GM18951 (cell line): ENCODE results near the gene SELENOP.

Source experiments
- POLR2A ChIP-seq: IDR thresholded peaks from 4 replicates; pipeline ENCODE4 v1.6.1; 2011; ENCODE audit warnings: mild to moderate bottlenecking; ENCODE audit not compliant: insufficient read length, insufficient read depth; ENCODE audit errors: extremely low read depth
- in situ Hi-C: fragments of 300-500 bp; cut with MboI; formaldehyde crosslinking; loops from one replicate; pipeline ENCODE4 v1.12.0; 2022; ENCODE audit warnings: low sequenced_read_pairs, mixed read lengths, inconsistent platforms; ENCODE audit not compliant: unreplicated experiment

SELENOP gene

DNA sequence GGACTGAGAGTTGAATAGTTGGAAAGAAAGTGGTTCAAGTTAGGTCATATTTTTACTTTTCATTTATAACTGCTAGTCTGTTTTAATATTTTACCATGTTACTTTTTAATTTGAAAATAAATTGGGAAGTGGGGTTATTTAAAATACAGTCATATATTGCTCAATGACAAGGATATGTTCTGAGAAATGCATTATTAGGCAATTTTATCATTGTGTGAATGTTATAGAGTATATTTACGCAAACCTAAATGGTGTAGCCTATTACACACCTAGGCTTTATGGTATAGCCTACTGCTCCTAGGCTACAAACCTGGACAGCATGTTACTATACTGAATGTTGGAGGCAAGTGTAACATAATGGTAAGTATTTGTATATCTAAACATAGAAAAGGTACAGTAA lies 49.9 kb downstream of the SELENOP start:
- no peak for TF ChIP-seq POLR2A
- in situ Hi-C loops: loop anchor here (25.0 kb wide), 1 partner anchor 899 kb away; the partner anchor contains the start of gene OXCT1

DNA sequence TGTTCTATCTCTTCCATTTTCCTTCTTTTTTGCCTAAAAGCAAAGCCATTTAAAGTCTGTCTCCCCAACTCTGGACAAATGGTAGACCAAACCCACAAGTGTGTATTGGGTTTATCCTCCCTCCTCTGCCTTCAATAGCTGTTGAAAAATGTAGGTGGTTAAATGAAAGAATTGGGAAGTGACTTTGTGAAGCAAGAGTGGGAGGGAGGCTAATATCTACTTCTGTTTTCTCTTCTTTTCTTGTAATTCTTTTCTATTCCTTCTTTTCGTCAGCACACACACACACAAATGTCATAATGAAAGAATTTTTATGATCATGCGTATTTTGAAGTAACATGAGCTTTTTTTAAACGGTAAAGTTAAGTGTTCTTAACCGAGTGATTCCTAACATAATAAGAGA lies 51.3 kb downstream of the SELENOP start:
- TF ChIP-seq POLR2A: no peak
- in situ Hi-C loops: loop anchor here (25.0 kb wide), 1 partner anchor 898 kb away; the partner anchor contains the start of gene OXCT1

- in situ Hi-C loops: loop anchor here (25.0 kb wide), 1 partner anchor 897 kb away; the partner anchor contains the start of gene OXCT1
- no peak for TF ChIP-seq POLR2A
Measured at GRCh38 chr5:42759456-42759855, 52.2 kb downstream of the SELENOP start.

- peak; percentile 31 for TF ChIP-seq POLR2A
- in situ Hi-C loops: loop anchor here (25.0 kb wide), 1 partner anchor 895 kb away; the partner anchor contains the start of gene OXCT1
Measured at GRCh38 chr5:42756606-42757601, 54.8 kb downstream of the SELENOP start, which contains the start of gene CCDC152. Gene CCDC152 (plus strand): TSS chr5:42756818. CDS start chr5:42759122, 2,304 bp downstream.

- in situ Hi-C loops: loop anchor here (25.0 kb wide), 1 partner anchor 891 kb away; the partner anchor contains the start of gene OXCT1
- no peak for TF ChIP-seq POLR2A
Measured at GRCh38 chr5:42753099-42753498, 58.6 kb downstream of the SELENOP start.

GRCh38 chr5:42751044-42751443 lies 60.6 kb downstream of the SELENOP start:
- in situ Hi-C loops: loop anchor here (25.0 kb wide), 1 partner anchor 889 kb away; the partner anchor contains the start of gene OXCT1
- no peak for TF ChIP-seq POLR2A

- no peak for TF ChIP-seq POLR2A
- in situ Hi-C loops: loop anchor here (25.0 kb wide), 1 partner anchor 888 kb away; the partner anchor contains the start of gene OXCT1
Measured at GRCh38 chr5:42750507-42750906, 61.2 kb downstream of the SELENOP start.
